Stimulated activated naive CD8-positive, alpha-beta T cell treated with anti-CD3 and anti-CD28 coated beads, Interleukin-15, Interleukin-2, amounts not matched to agents 100 ng/mL and 50 ng/mL, for 24 hours (primary cell): Measurements from ENCODE around the gene LNP1.

ENCODE experiments used
- H3K27ac Mint-ChIP-seq: one replicate; pipeline ENCODE4 v1.8.0; 2021; ENCODE audit warnings: mild to moderate bottlenecking, mixed read lengths
- H3K27me3 Mint-ChIP-seq: one replicate; pipeline ENCODE4 v1.8.0; 2021; ENCODE audit warnings: mixed read lengths
- H3K36me3 Mint-ChIP-seq: one replicate; pipeline ENCODE4 v1.8.0; 2021; ENCODE audit warnings: low read depth, mixed read lengths
- H3K4me1 Mint-ChIP-seq: one replicate; pipeline ENCODE4 v1.8.0; 2021; ENCODE audit warnings: low read depth, mixed read lengths
- H3K4me3 Mint-ChIP-seq: one replicate; pipeline ENCODE4 v1.8.0; 2021; ENCODE audit warnings: mild to moderate bottlenecking, mixed read lengths
- H3K9me3 Mint-ChIP-seq: one replicate; pipeline ENCODE4 v1.8.0; 2021; ENCODE audit warnings: mixed read lengths

Gene LNP1

GRCh38 chr3:100503448-100503847 lies 102.1 kb downstream of the LNP1 start:
- Mint-ChIP-seq H3K36me3 (no peaks in the 10 kb centered on the region), H3K4me1 (no peaks in the 10 kb centered on the region), H3K27me3 (peaks cover 36% of the 10 kb centered on the region), H3K4me3 (no peak overlapping the region), H3K9me3 (no peaks in the 10 kb centered on the region), H3K27ac (no peak overlapping the region)
